ENCODE data around the gene AIF1.
"Not testable (repeated sequence)": the region's sequence is repeated elsewhere in the genome, so short reads cannot be mapped to it uniquely, and the experiment has no call there.

Gene AIF1

DNA sequence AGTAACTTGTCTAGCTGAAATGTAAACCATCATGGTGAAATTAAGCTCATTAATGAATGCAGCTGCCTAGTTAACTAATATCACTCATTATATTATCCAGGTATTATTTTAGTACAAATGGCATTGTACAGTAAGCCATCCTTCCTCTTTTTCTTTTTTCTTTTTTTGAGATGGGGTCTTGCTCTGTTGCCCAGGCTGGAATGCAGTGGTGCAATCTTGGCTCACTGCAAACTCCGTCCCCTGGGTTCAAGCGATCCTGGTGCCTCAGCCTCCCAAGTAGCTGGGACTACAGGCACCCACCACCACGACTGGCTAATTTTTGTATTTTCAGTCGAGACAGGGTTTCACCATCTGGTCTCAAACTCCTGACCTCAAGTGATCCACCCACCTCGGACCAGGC is 24.3 kb upstream of the AIF1 start:
- not testable (repeated sequence) for DNase-seq (ENCODE audit: low spot score); H3K14ac ChIP-seq (ENCODE audit: low read length); H3K79me1 ChIP-seq (ENCODE audit: low read depth, low read length); H3K23ac ChIP-seq (ENCODE audit: low read depth, low read length, poor library complexity); H4K8ac ChIP-seq (ENCODE audit: low read depth, low read length); H3K9me3 ChIP-seq (replicated peaks in 1 of 2; ENCODE audit: control insufficient read depth in 2 of 2, insufficient read depth in 1 of 2, low read depth in 1 of 2, low read length in 2 of 2); H3K4ac ChIP-seq (ENCODE audit: low read length); H2BK12ac ChIP-seq (ENCODE audit: low read length); H2AFZ ChIP-seq (ENCODE audit: low read length); H3K36me3 ChIP-seq (replicated peaks in 1 of 2; ENCODE audit: control insufficient read depth in 2 of 2, insufficient read depth in 2 of 2, low read length in 2 of 2); H3K4me3 ChIP-seq (ENCODE audit: low read length in 2 of 2); H3K18ac ChIP-seq (ENCODE audit: low read length); H3K9ac ChIP-seq (ENCODE audit: low read depth, low read length, poor library complexity); H3K4me2 ChIP-seq (ENCODE audit: insufficient read depth, low read length, poor library complexity, severe bottlenecking); H2BK5ac ChIP-seq (ENCODE audit: low read length); H4K91ac ChIP-seq (ENCODE audit: low read depth, low read length, poor library complexity); H2AK5ac ChIP-seq (ENCODE audit: low read depth, low read length); H2BK120ac ChIP-seq (ENCODE audit: low read depth, low read length); H3K27ac ChIP-seq (replicated peaks; ENCODE audit: low read length); H2BK15ac ChIP-seq (ENCODE audit: low read length); H3K4me1 ChIP-seq (ENCODE audit: control insufficient read depth in 2 of 2, insufficient read depth in 1 of 2, low read depth in 1 of 2, low read length in 2 of 2)
- WGBS, 2 donors (ENCODE audit: extremely low coverage in 2 of 2, insufficient read length in 2 of 2, insufficient replicate concordance in 1 of 2) = no CpG with 5 or more reads among the region's 5 CpGs
- H3K27me3 ChIP-seq (ENCODE audit: control insufficient read depth in 3 of 3, insufficient read depth in 3 of 3, low read depth in 1 of 3, low read length in 3 of 3) = peaks cover 0 to 11% (median 0%) of the 10 kb centered on the region in 3 experiments

DNA sequence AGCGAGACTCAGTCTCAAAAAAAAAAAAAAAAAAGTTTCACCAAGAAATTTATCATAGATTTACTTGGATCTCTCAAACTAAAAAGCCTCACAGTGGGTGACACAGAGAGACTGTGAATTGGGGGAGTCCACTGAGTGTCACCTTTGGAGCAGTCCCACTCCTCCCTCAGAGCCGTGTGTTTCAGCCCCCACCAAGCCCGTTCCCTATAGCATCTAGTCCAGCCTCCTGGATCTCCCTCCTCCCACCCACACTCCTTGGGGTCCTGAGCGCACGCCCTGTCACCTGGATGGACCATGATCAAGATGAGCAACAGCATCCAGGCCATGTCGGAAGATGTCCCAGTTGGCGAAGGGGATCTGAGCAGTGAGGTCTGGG is 22.6 kb upstream of the AIF1 start:
- Histone ChIP-seq H2BK120ac (ENCODE audit: low read depth, low read length) (peak overlapping the region; percentile 56), H2BK5ac (ENCODE audit: low read length) (no peak overlapping the region), H3K4ac (ENCODE audit: low read length) (no peak overlapping the region), H2AK5ac (ENCODE audit: low read depth, low read length) (peak overlapping the region; percentile 25), H3K27me3 (ENCODE audit: control insufficient read depth in 3 of 3, insufficient read depth in 3 of 3, low read depth in 1 of 3, low read length in 3 of 3) (peaks cover 0 to 11% (median 0%) of the 10 kb centered on the region in 3 experiments), H3K4me3 (ENCODE audit: low read length in 2 of 2) (no peak overlapping the region), H3K36me3 (replicated peaks in 1 of 2; ENCODE audit: control insufficient read depth in 2 of 2, insufficient read depth in 2 of 2, low read length in 2 of 2) (no peaks in the 10 kb centered on the region), H2BK12ac (ENCODE audit: low read length) (peak overlapping the region; percentile 60), H3K18ac (ENCODE audit: low read length) (peak overlapping the region; percentile 35), H3K27ac (replicated peaks; ENCODE audit: low read length) (no peak overlapping the region), H3K14ac (ENCODE audit: low read length) (no peak overlapping the region), H2BK15ac (ENCODE audit: low read length) (peak overlapping the region; percentile 10), H4K8ac (ENCODE audit: low read depth, low read length) (peak overlapping the region; percentile 23), H2AFZ (ENCODE audit: low read length) (no peak overlapping the region), H3K9me3 (replicated peaks in 1 of 2; ENCODE audit: control insufficient read depth in 2 of 2, insufficient read depth in 1 of 2, low read depth in 1 of 2, low read length in 2 of 2) (peaks cover 0 to 4% of the 10 kb centered on the region in 2 donors), H3K79me1 (ENCODE audit: low read depth, low read length) (no peaks in the 10 kb centered on the region), H3K9ac (ENCODE audit: low read depth, low read length, poor library complexity) (no peak overlapping the region), H3K4me1 (ENCODE audit: control insufficient read depth in 2 of 2, insufficient read depth in 1 of 2, low read depth in 1 of 2, low read length in 2 of 2) (peaks cover 0 to 4% of the 10 kb centered on the region in 2 donors), H3K23ac (ENCODE audit: low read depth, low read length, poor library complexity) (no peak overlapping the region), H4K91ac (ENCODE audit: low read depth, low read length, poor library complexity) (no peak overlapping the region), H3K4me2 (ENCODE audit: insufficient read depth, low read length, poor library complexity, severe bottlenecking) (no peak overlapping the region)
- no peak for DNase-seq (ENCODE audit: low spot score)
- no CpG with 5 or more reads among the region's 7 CpGs for WGBS, 2 donors (ENCODE audit: extremely low coverage in 2 of 2, insufficient read length in 2 of 2, insufficient replicate concordance in 1 of 2)

DNA sequence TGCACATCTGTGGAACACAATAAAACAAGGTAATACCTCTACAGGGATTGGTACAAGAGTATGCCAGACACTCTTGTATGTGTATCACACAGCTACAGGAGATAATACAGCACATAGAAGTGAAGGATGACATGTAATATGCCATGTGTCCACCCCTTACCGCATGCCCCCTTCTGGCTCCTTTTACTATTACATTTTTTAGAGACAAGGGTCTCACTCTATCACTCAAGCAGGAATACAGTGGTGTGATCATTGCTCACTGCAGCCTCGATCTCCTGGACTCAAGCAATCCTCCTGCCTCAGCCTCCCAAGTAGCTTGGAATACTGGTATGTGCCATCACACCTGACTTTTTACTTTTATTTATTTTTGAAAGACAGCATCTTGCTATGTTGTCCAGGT is 18.0 kb upstream of the AIF1 start:
- Histone ChIP-seq H4K8ac (ENCODE audit: low read depth, low read length) (no peak overlapping the region), H3K4me2 (ENCODE audit: insufficient read depth, low read length, poor library complexity, severe bottlenecking) (no peak overlapping the region), H3K36me3 (replicated peaks in 1 of 2; ENCODE audit: control insufficient read depth in 2 of 2, insufficient read depth in 2 of 2, low read length in 2 of 2) (no peaks in the 10 kb centered on the region), H3K27ac (replicated peaks; ENCODE audit: low read length) (no peak overlapping the region), H2BK5ac (ENCODE audit: low read length) (no peak overlapping the region), H3K4me3 (ENCODE audit: low read length in 2 of 2) (no peak overlapping the region), H2BK15ac (ENCODE audit: low read length) (no peak overlapping the region), H2BK120ac (ENCODE audit: low read depth, low read length) (no peak overlapping the region), H2BK12ac (ENCODE audit: low read length) (no peak overlapping the region), H3K14ac (ENCODE audit: low read length) (no peak overlapping the region), H3K23ac (ENCODE audit: low read depth, low read length, poor library complexity) (no peak overlapping the region), H2AK5ac (ENCODE audit: low read depth, low read length) (no peak overlapping the region), H3K9ac (ENCODE audit: low read depth, low read length, poor library complexity) (no peak overlapping the region), H3K9me3 (replicated peaks in 1 of 2; ENCODE audit: control insufficient read depth in 2 of 2, insufficient read depth in 1 of 2, low read depth in 1 of 2, low read length in 2 of 2) (peaks cover 0 to 4% of the 10 kb centered on the region in 2 donors), H3K4me1 (ENCODE audit: control insufficient read depth in 2 of 2, insufficient read depth in 1 of 2, low read depth in 1 of 2, low read length in 2 of 2) (no peaks in the 10 kb centered on the region), H3K4ac (ENCODE audit: low read length) (no peak overlapping the region), H3K79me1 (ENCODE audit: low read depth, low read length) (no peaks in the 10 kb centered on the region), H3K18ac (ENCODE audit: low read length) (no peak overlapping the region), H4K91ac (ENCODE audit: low read depth, low read length, poor library complexity) (no peak overlapping the region), H3K27me3 (ENCODE audit: control insufficient read depth in 3 of 3, insufficient read depth in 3 of 3, low read depth in 1 of 3, low read length in 3 of 3) (no peaks in the 10 kb centered on the region), H2AFZ (ENCODE audit: low read length) (no peak overlapping the region)
- WGBS, 2 donors (ENCODE audit: extremely low coverage in 2 of 2, insufficient read length in 2 of 2, insufficient replicate concordance in 1 of 2) = no CpG with 5 or more reads among the region's 2 CpGs
- DNase-seq (ENCODE audit: low spot score) = no peak

DNA sequence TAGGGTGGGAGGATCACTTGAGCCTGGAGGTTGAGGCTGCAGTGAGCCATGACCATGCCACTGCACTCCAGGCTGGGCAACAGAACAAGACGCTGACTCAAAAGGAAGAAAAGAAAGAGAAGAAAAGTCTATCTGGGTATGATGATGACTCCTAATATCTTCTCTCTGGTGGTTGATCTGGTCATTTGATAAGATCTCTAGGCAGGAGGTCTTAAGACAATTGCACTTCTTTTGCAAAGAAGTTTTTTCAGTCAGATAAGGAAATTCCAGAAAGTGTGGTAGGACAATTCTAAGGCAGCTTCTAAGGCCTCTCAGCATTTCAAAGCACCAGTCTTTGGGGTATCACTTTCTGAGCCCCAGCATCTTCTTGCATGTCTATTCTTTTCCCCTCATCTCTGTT is 7.7 kb upstream of the AIF1 start:
- no peak overlapping the region for H3K4me3 ChIP-seq (ENCODE audit: low read length in 2 of 2)
- no peak overlapping the region for H3K18ac ChIP-seq (ENCODE audit: low read length)
- no peak overlapping the region for H4K8ac ChIP-seq (ENCODE audit: low read depth, low read length)
- H4K91ac ChIP-seq (ENCODE audit: low read depth, low read length, poor library complexity) = no peak overlapping the region
- H3K79me1 ChIP-seq (ENCODE audit: low read depth, low read length) = no peaks in the 10 kb centered on the region
- H3K27me3 ChIP-seq (ENCODE audit: control insufficient read depth in 3 of 3, insufficient read depth in 3 of 3, low read depth in 1 of 3, low read length in 3 of 3) = peaks cover 0 to 12% (median 0%) of the 10 kb centered on the region in 3 experiments
- H3K27ac ChIP-seq (replicated peaks; ENCODE audit: low read length) = no peak overlapping the region
- H3K4me2 ChIP-seq (ENCODE audit: insufficient read depth, low read length, poor library complexity, severe bottlenecking) = no peak overlapping the region
- no peak overlapping the region for H2AK5ac ChIP-seq (ENCODE audit: low read depth, low read length)
- no peak overlapping the region for H3K4ac ChIP-seq (ENCODE audit: low read length)
- DNase-seq (ENCODE audit: low spot score) = no peak
- H2BK120ac ChIP-seq (ENCODE audit: low read depth, low read length) = no peak overlapping the region
- no peak overlapping the region for H3K9ac ChIP-seq (ENCODE audit: low read depth, low read length, poor library complexity)
- H3K14ac ChIP-seq (ENCODE audit: low read length) = no peak overlapping the region
- H2BK12ac ChIP-seq (ENCODE audit: low read length) = no peak overlapping the region
- no peaks in the 10 kb centered on the region for H3K4me1 ChIP-seq (ENCODE audit: control insufficient read depth in 2 of 2, insufficient read depth in 1 of 2, low read depth in 1 of 2, low read length in 2 of 2)
- H3K23ac ChIP-seq (ENCODE audit: low read depth, low read length, poor library complexity) = no peak overlapping the region
- WGBS, 2 donors (ENCODE audit: extremely low coverage in 2 of 2, insufficient read length in 2 of 2, insufficient replicate concordance in 1 of 2) = no CpG with 5 or more reads among the region's 1 CpG
- no peak overlapping the region for H2BK5ac ChIP-seq (ENCODE audit: low read length)
- no peaks in the 10 kb centered on the region for H3K36me3 ChIP-seq (replicated peaks in 1 of 2; ENCODE audit: control insufficient read depth in 2 of 2, insufficient read depth in 2 of 2, low read length in 2 of 2)
- H3K9me3 ChIP-seq (replicated peaks in 1 of 2; ENCODE audit: control insufficient read depth in 2 of 2, insufficient read depth in 1 of 2, low read depth in 1 of 2, low read length in 2 of 2) = no peaks in the 10 kb centered on the region
- H2AFZ ChIP-seq (ENCODE audit: low read length) = no peak overlapping the region
- H2BK15ac ChIP-seq (ENCODE audit: low read length) = no peak overlapping the region
